ENCODE measurements around the gene EYS. TPM values are rescaled to one million over a fixed set of nuclear protein-coding genes. Genes with fewer than 3 reads are reported as not detected.

The EYS gene
- total RNA-seq, 1 experiment from 2014 or later = not detected

DNA sequence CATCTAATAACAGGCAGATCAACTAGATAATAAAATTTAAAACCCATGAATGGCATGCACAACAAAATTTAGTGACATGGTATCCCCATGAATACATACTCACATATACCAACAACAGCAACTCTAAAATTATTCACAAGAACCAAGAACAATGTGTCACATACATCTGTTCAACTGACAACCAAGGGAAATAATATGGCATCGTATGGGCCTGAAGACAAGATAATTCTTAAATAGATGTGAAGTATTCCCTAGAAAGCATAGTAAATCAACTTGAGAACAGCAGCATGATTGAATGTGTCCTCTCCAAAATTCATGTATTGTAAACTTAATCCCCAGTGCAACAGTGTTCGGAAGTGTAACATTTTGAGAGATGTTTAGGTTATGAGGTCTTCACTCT lies 635.5 kb downstream of the EYS start:
- Histone ChIP-seq H4K8ac (replicated peaks; ENCODE audit: insufficient read length, low read depth, low read length) (no peak overlapping the region), H3K14ac (ENCODE audit: insufficient read depth, low read length) (no peak overlapping the region), H3K56ac (ENCODE audit: insufficient read length, low read depth, low read length) (no peak overlapping the region), H3K4ac (ENCODE audit: low read depth, low read length) (no peak overlapping the region), H3K79me2 (ENCODE audit: insufficient read depth, low read length) (no peaks in the 10 kb centered on the region), H3K4me1 (ENCODE audit: insufficient read depth, low read length) (no peaks in the 10 kb centered on the region), H2BK15ac (ENCODE audit: low read depth, low read length) (no peak overlapping the region), H2BK120ac (ENCODE audit: low read depth, low read length, poor library complexity, severe bottlenecking) (no peak overlapping the region), H3K4me2 (ENCODE audit: insufficient read depth, insufficient read length, low read length) (no peak overlapping the region), H4K5ac (ENCODE audit: insufficient read length, low read depth, low read length) (no peak overlapping the region), H2BK5ac (ENCODE audit: insufficient read length, low read length) (no peak overlapping the region), H2AFZ (ENCODE audit: low read length) (no peak overlapping the region), H3K9ac (ENCODE audit: extremely low read depth, insufficient read length, low read length) (no peak overlapping the region), H2BK20ac (ENCODE audit: low read depth, low read length, poor library complexity, severe bottlenecking) (no peak overlapping the region), H3K23me2 (ENCODE audit: insufficient read length, low read depth, low read length, poor library complexity, severe bottlenecking) (no peaks in the 10 kb centered on the region), H3K23ac (ENCODE audit: insufficient read length, low read depth, low read length) (no peak overlapping the region), H3K79me1 (ENCODE audit: insufficient read depth, low read depth, low read length, poor library complexity, severe bottlenecking) (no peaks in the 10 kb centered on the region), H3K27ac (ENCODE audit: insufficient read length, low read depth, low read length) (no peak overlapping the region), H2BK12ac (ENCODE audit: insufficient read length, low read depth, low read length) (no peak overlapping the region), H3K27me3 (ENCODE audit: insufficient read depth, low read length) (no peaks in the 10 kb centered on the region), H4K20me1 (ENCODE audit: control insufficient read depth, insufficient read depth, insufficient read length) (no peaks in the 10 kb centered on the region), H3T11ph (ENCODE audit: low read length) (no peak overlapping the region), H3K9me3 (ENCODE audit: control insufficient read depth, low read depth, low read length) (no peaks in the 10 kb centered on the region), H4K91ac (ENCODE audit: insufficient read length, low read depth, low read length) (no peak overlapping the region), H3K18ac (ENCODE audit: insufficient read length, low read depth, low read length) (no peak overlapping the region), H2AK5ac (ENCODE audit: insufficient read length, low read length) (no peak overlapping the region)
- H3K27me3 Mint-ChIP-seq (ENCODE audit: low read depth) = no peaks in the 10 kb centered on the region
- WGBS (ENCODE audit: extremely low coverage, insufficient read length, low lambda C conversion rate) = no CpG with 5 or more reads among the region's 2 CpGs
- H3K4me1 Mint-ChIP-seq = no peaks in the 10 kb centered on the region
- no peaks in the 10 kb centered on the region for H3K9me3 Mint-ChIP-seq
- H3K4me3 Mint-ChIP-seq = no peak overlapping the region
- TF ChIP-seq, protein P1, sequence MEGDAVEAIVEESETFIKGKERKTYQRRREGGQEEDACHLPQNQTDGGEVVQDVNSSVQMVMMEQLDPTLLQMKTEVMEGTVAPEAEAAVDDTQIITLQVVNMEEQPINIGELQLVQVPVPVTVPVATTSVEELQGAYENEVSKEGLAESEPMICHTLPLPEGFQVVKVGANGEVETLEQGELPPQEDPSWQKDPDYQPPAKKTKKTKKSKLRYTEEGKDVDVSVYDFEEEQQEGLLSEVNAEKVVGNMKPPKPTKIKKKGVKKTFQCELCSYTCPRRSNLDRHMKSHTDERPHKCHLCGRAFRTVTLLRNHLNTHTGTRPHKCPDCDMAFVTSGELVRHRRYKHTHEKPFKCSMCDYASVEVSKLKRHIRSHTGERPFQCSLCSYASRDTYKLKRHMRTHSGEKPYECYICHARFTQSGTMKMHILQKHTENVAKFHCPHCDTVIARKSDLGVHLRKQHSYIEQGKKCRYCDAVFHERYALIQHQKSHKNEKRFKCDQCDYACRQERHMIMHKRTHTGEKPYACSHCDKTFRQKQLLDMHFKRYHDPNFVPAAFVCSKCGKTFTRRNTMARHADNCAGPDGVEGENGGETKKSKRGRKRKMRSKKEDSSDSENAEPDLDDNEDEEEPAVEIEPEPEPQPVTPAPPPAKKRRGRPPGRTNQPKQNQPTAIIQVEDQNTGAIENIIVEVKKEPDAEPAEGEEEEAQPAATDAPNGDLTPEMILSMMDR (conservative IDR thresholded peaks at IDR 0.05) = no peak
- no peaks in the 10 kb centered on the region for H3K36me3 Mint-ChIP-seq (ENCODE audit: insufficient read depth in 1 of 3, low read depth in 3 of 3)
- no peak overlapping the region for H3K27ac Mint-ChIP-seq
- DNase-seq = no peak
